ENCODE measurements around the gene OSBPL6. TPM values are rescaled to one million over a fixed set of nuclear protein-coding genes. Genes with fewer than 3 reads are reported as not detected.

The OSBPL6 gene
- polyA plus RNA-seq, 4 donors, result 3.8 to 6.1 (median 6.0) TPM

GRCh38 chr2:178237488-178238153, 43.3 kb downstream of the OSBPL6 start:
- DNase-seq (ENCODE audit: low read depth in 4 of 4, low spot score in 3 of 4), result no peak

GRCh38 chr2:178238154-178238521, 43.8 kb downstream of the OSBPL6 start:
- no peak for DNase-seq (ENCODE audit: low read depth in 4 of 4, low spot score in 3 of 4)

DNA sequence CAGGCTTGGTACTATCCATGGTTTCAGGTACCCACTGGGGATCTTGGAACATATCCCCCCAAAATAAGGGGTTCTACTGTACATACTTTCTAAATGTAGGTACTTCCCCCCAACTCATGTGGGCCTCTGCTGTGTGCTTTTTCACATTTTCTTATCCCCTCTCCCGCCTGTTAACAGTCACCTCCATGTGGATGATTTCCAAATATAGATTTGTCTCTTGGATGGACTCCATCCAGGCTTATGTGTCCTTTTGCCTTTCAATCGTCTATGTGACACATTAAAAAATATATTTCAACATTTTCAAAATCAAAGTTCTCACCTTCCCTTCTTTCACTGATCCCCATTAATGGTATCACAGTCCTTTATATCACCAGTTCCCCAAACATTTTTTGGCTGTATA, 44.4 kb downstream of the OSBPL6 start:
- no peak for DNase-seq (ENCODE audit: low read depth in 4 of 4, low spot score in 3 of 4)

GRCh38 chr2:178241844-178242551, 47.7 kb downstream of the OSBPL6 start:
- peak in 1 of 4 donors; percentile 26 for DNase-seq (ENCODE audit: low read depth in 4 of 4, low spot score in 3 of 4)

GRCh38 chr2:178242552-178242883, 48.2 kb downstream of the OSBPL6 start:
- no peak for DNase-seq (ENCODE audit: low read depth in 4 of 4, low spot score in 3 of 4)

DNA sequence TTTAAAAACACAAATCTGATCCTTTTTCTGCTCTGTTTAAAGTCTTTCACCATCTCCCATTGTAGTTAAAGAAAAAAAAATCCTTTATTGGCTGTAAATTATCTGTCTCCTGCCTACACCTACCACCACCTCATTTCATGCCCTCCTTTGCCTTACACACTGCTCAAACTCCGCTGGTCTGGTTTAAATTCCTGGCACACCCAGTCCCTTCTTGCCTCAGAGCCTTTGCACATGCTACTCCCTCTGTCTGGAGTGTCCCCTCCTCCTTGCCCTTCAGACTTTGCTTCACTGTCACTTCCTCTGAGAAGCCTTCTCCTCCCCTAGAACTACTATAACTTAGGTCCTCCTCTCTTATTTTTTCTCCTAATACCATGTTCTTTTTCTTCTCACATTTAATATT, 49.6 kb downstream of the OSBPL6 start:
- no peak for DNase-seq (ENCODE audit: low read depth in 4 of 4, low spot score in 3 of 4)

- no peak for DNase-seq (ENCODE audit: low read depth in 4 of 4, low spot score in 3 of 4)
Measured at GRCh38 chr2:178244777-178245176, 50.5 kb downstream of the OSBPL6 start.

- no peak for DNase-seq (ENCODE audit: low read depth in 4 of 4, low spot score in 3 of 4)
Measured at GRCh38 chr2:178246696-178247095, 52.4 kb downstream of the OSBPL6 start.

- no peak for DNase-seq (ENCODE audit: low read depth in 4 of 4, low spot score in 3 of 4)
Measured at GRCh38 chr2:178247250-178247649, 52.9 kb downstream of the OSBPL6 start.

DNA sequence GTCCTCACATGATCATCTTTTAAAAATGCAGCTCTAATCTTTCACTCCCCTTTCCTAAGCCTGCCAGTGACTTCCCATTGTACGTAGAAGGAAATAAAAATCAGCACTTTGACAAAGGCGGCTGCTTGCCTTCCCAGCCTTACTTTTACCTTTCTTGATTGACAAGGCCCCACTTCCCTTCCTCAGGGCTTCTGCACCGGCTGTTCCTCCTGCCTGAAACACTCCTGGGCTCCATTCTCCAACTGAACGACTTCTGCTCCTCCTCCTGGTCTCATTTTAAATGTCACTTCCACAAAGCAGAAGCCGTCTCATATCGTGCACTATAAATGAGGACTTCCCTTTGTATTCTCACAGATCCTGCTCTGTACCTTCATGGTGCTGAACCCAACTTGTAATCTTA, 56.1 kb downstream of the OSBPL6 start:
- no peak for DNase-seq (ENCODE audit: low read depth in 4 of 4, low spot score in 3 of 4)

DNA sequence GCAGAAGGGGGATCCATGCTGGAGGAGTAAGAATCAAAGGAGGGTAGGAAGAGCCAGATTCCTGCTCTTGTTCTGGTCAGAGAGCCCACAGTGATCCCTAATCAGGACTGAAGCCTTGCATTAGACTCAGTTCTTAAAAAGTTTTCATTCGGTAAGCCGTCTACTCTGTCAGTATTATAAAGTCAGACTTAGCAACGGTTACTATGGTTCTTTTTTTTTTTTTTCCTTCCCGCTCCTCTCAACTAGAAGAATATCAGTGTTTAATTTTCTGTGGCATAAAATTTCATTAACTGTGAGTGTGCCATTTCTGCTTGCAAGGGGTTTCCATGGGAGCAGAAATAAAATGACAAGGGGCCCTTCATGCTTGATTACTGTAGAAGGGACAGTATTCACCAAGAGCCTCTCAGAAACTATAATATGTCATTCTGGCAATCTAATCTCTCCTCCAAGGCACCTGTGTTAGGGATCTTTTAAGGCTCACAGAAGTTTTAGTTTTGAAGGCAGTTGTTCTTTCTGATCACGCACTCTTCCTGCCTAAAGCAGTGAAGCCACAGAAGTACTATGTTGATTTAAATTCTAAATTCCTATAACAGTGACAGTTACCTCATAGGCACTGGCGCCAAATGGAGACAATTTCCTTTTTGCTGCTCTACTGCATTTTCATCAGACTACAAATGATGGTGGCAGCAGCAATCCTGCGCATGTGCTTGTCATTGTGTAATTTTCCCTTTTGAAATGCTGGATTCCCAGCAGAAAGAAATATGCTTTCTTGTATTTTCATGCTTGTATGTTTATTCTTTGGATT, 57.0 kb downstream of the OSBPL6 start:
- no peak for DNase-seq (ENCODE audit: low read depth in 4 of 4, low spot score in 3 of 4)

GRCh38 chr2:178256382-178257042, 62.2 kb downstream of the OSBPL6 start:
- DNase-seq (ENCODE audit: low read depth in 4 of 4, low spot score in 3 of 4), result no peak

DNA sequence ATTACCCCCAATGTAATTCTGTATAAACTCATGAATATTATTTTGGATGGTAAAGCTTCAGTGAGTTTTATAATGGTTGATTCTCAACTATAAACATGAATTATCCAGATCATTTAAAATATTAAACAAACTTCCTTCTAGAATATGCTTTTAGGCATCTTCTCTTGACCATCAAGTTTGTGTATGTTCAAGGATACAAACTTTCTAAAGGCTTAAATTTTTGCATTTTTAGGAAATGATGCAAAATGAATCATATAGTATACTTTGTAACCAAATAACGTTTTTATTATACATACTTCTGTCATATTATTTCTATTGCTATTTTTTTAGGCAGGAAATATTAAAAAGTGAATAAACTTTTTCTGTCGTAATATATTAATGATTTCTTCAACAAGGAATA, 62.8 kb downstream of the OSBPL6 start:
- DNase-seq (ENCODE audit: low read depth in 4 of 4, low spot score in 3 of 4), result no peak

DNA sequence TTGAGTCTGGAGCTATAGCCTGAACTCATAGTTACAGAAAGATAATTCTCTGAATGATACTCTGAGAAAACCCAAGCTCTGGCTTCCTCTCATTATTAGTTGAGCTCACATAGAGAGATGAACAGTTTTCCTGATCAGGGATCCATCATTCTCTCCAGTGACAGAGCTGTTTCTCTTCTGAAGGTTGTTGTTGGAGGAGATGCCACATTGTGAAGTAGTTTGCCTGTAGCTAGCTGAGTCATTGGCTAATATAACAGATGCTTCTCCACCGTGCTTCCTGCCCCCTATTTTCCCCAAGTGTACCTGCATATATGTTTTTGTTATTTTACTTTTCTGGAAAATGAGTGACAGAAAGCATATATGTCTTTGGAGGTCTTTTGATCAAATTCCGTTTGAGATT, 64.6 kb downstream of the OSBPL6 start:
- no peak for DNase-seq (ENCODE audit: low read depth in 4 of 4, low spot score in 3 of 4)

DNA sequence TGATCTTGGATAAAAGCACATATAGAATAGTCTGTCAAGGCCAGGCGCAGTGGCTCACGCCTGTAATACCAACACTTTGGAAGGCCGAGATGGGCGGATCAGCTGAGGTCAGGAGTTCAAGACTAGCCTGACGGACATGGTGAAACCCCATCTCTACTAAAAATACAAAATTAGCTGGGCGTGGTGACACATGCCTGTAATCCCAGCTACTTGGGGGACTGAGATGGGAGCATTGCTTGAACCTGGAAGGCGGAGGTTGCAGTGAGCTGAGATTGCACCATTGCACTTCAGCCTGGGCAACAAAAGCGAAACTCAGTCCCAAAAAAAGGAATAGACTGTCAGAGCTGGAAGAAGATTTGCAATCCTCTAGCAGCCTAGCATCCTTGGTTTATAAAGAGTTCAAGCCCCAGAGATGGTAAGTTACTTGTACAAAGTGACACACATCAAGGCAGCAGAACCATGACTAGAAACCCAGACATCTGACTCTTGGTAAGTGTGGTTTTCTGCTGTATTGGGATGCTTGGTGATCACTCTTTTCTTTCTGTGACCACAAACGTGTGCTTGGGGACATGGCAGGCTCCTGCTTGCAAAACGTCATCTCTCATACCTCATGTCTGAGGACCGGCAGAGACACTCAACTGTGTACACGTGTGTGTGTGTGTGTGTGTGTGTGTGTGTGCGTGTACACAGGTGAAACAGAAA, 69.0 kb downstream of the OSBPL6 start:
- DNase-seq (ENCODE audit: low read depth in 4 of 4, low spot score in 3 of 4), result no peak

DNA sequence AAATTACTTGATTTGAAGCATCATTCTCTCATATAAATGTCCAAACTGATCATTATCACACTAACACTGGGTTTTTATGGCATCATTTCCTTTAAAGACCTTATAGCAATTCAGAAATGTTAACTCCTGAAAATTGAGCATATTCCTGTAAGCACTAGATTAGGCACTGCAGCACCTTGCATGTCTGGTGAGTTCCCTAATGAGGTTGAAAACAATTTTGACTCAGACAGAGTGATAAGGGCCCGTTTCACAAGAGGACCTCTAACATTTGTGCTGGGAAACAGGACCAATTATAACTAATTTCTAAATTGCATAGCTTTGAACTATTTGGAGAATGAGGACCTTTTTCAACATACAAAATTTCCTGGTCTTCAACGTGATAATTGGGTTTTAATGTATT, 69.9 kb downstream of the OSBPL6 start:
- no peak for DNase-seq (ENCODE audit: low read depth in 4 of 4, low spot score in 3 of 4)

GRCh38 chr2:178265851-178266250, 71.5 kb downstream of the OSBPL6 start:
- no peak for DNase-seq (ENCODE audit: low read depth in 4 of 4, low spot score in 3 of 4)

- DNase-seq (ENCODE audit: low read depth in 4 of 4, low spot score in 3 of 4), result no peak
Measured at GRCh38 chr2:178266445-178266844, 72.1 kb downstream of the OSBPL6 start.

GRCh38 chr2:178267660-178268059, 73.3 kb downstream of the OSBPL6 start:
- DNase-seq (ENCODE audit: low read depth in 4 of 4, low spot score in 3 of 4), result no peak

GRCh38 chr2:178268435-178268834, 74.1 kb downstream of the OSBPL6 start:
- no peak for DNase-seq (ENCODE audit: low read depth in 4 of 4, low spot score in 3 of 4)
